ENCODE measurements around the gene CABP4.
A peak's percentile ranks its signal among the peaks of the same experiment; 100 is the strongest.
"Not testable (repeated sequence)": the region's sequence is repeated elsewhere in the genome, so short reads cannot be mapped to it uniquely, and the experiment has no call there.

Gene CABP4

GRCh38 chr11:67477344-67478050 is 22.3 kb downstream of the CABP4 start:
- H3K9ac ChIP-seq (ENCODE audit: low read length in 5 of 5); H3K27ac ChIP-seq (ENCODE audit: low read depth, low read length); H3K9me3 ChIP-seq (ENCODE audit: control insufficient read depth in 5 of 5, low read length in 5 of 5); H3K27me3 ChIP-seq (ENCODE audit: control insufficient read depth in 5 of 5, insufficient read depth in 4 of 5, low read length in 5 of 5); H3K36me3 ChIP-seq (ENCODE audit: control insufficient read depth in 5 of 5, insufficient read depth in 5 of 5, low read length in 5 of 5); H3K4me1 ChIP-seq (ENCODE audit: control insufficient read depth in 5 of 5, insufficient read depth in 5 of 5, low read length in 5 of 5); H3K4me3 ChIP-seq (ENCODE audit: low read depth in 1 of 5, low read length in 5 of 5): not testable (repeated sequence)

- H3K36me3 ChIP-seq (ENCODE audit: control insufficient read depth in 5 of 5, insufficient read depth in 5 of 5, low read length in 5 of 5): peaks cover 0 to 8% (median 5%) of the 10 kb centered on the region in 5 donors
- H3K27ac ChIP-seq (ENCODE audit: low read depth, low read length): peak overlapping the region; percentile 82
- no peaks in the 10 kb centered on the region for H3K9me3 ChIP-seq (ENCODE audit: control insufficient read depth in 5 of 5, low read length in 5 of 5)
- peak overlapping the region; percentile 48 to 87 (median 83) for H3K4me3 ChIP-seq (ENCODE audit: low read depth in 1 of 5, low read length in 5 of 5)
- H3K27me3 ChIP-seq (ENCODE audit: control insufficient read depth in 5 of 5, insufficient read depth in 4 of 5, low read length in 5 of 5): no peaks in the 10 kb centered on the region
- peaks cover 3 to 29% (median 25%) of the 10 kb centered on the region in 5 donors for H3K4me1 ChIP-seq (ENCODE audit: control insufficient read depth in 5 of 5, insufficient read depth in 5 of 5, low read length in 5 of 5)
- peak overlapping the region in 4 of 5 donors; percentile 30 to 73 (median 64) for H3K9ac ChIP-seq (ENCODE audit: low read length in 5 of 5)
These were observed 27.2 kb downstream of the CABP4 start for GRCh38 chr11:67482275-67482826.

GRCh38 chr11:67482827-67483798 is 28.0 kb downstream of the CABP4 start, which contains the start of gene AIP:
Gene AIP (plus strand): TSS chr11:67483026. CDS start chr11:67483159, 133 bp downstream.
- H3K4me1 ChIP-seq (ENCODE audit: control insufficient read depth in 5 of 5, insufficient read depth in 5 of 5, low read length in 5 of 5): peaks cover 3 to 29% (median 25%) of the 10 kb centered on the region in 5 donors
- H3K9ac ChIP-seq (ENCODE audit: low read length in 5 of 5): peak within 1 kb of the TSS in 4 of 5 donors; percentile 64 to 73 (median 69)
- no peaks in the 10 kb centered on the region for H3K27me3 ChIP-seq (ENCODE audit: control insufficient read depth in 5 of 5, insufficient read depth in 4 of 5, low read length in 5 of 5)

GRCh38 chr11:67483831-67484665 is 28.9 kb downstream of the CABP4 start:
- H3K36me3 ChIP-seq (ENCODE audit: control insufficient read depth in 5 of 5, insufficient read depth in 5 of 5, low read length in 5 of 5): peaks cover 0 to 23% (median 9%) of the 10 kb centered on the region in 5 donors
- H3K27ac ChIP-seq (ENCODE audit: low read depth, low read length): no peak overlapping the region
- peak overlapping the region in 4 of 5 donors; percentile 57 to 87 (median 84) for H3K4me3 ChIP-seq (ENCODE audit: low read depth in 1 of 5, low read length in 5 of 5)
- H3K9me3 ChIP-seq (ENCODE audit: control insufficient read depth in 5 of 5, low read length in 5 of 5): no peaks in the 10 kb centered on the region
- peak overlapping the region in 3 of 5 donors; percentile 31 to 53 (median 49) for H3K9ac ChIP-seq (ENCODE audit: low read length in 5 of 5)
- H3K4me1 ChIP-seq (ENCODE audit: control insufficient read depth in 5 of 5, insufficient read depth in 5 of 5, low read length in 5 of 5): peaks cover 3 to 29% (median 25%) of the 10 kb centered on the region in 5 donors
- no peaks in the 10 kb centered on the region for H3K27me3 ChIP-seq (ENCODE audit: control insufficient read depth in 5 of 5, insufficient read depth in 4 of 5, low read length in 5 of 5)

More at GRCh38 chr11:67482827-67483798, 28.0 kb downstream of the CABP4 start, which contains the start of gene AIP:
- Histone ChIP-seq H3K9me3 (ENCODE audit: control insufficient read depth in 5 of 5, low read length in 5 of 5) (no peaks in the 10 kb centered on the region), H3K4me3 (ENCODE audit: low read depth in 1 of 5, low read length in 5 of 5) (peak within 1 kb of the TSS; percentile 48 to 87 (median 83)), H3K36me3 (ENCODE audit: control insufficient read depth in 5 of 5, insufficient read depth in 5 of 5, low read length in 5 of 5) (peaks cover 0 to 16% (median 9%) of the 10 kb centered on the region in 5 donors), H3K27ac (ENCODE audit: low read depth, low read length) (peak within 1 kb of the TSS; percentile 82)

- H3K36me3 ChIP-seq (ENCODE audit: control insufficient read depth in 5 of 5, insufficient read depth in 5 of 5, low read length in 5 of 5): peaks cover 0 to 32% (median 17%) of the 10 kb centered on the region in 5 donors
- H3K27me3 ChIP-seq (ENCODE audit: control insufficient read depth in 5 of 5, insufficient read depth in 4 of 5, low read length in 5 of 5): no peaks in the 10 kb centered on the region
- no peaks in the 10 kb centered on the region for H3K9me3 ChIP-seq (ENCODE audit: control insufficient read depth in 5 of 5, low read length in 5 of 5)
- H3K4me1 ChIP-seq (ENCODE audit: control insufficient read depth in 5 of 5, insufficient read depth in 5 of 5, low read length in 5 of 5): peaks cover 3 to 29% (median 25%) of the 10 kb centered on the region in 5 donors
- peak overlapping the region in 1 of 5 donors; percentile 5 for H3K4me3 ChIP-seq (ENCODE audit: low read depth in 1 of 5, low read length in 5 of 5)
- H3K27ac ChIP-seq (ENCODE audit: low read depth, low read length): no peak overlapping the region
- H3K9ac ChIP-seq (ENCODE audit: low read length in 5 of 5): peak overlapping the region in 3 of 5 donors; percentile 31 to 49 (median 49)
These were observed 29.7 kb downstream of the CABP4 start for GRCh38 chr11:67484847-67485311.

- H3K36me3 ChIP-seq (ENCODE audit: control insufficient read depth in 5 of 5, insufficient read depth in 5 of 5, low read length in 5 of 5): peaks cover 0 to 42% (median 27%) of the 10 kb centered on the region in 5 donors
- H3K27ac ChIP-seq (ENCODE audit: low read depth, low read length); H3K4me3 ChIP-seq (ENCODE audit: low read depth in 1 of 5, low read length in 5 of 5); H3K9ac ChIP-seq (ENCODE audit: low read length in 5 of 5); H3K27me3 ChIP-seq (ENCODE audit: control insufficient read depth in 5 of 5, insufficient read depth in 4 of 5, low read length in 5 of 5); H3K9me3 ChIP-seq (ENCODE audit: control insufficient read depth in 5 of 5, low read length in 5 of 5): not testable (repeated sequence)
- peaks cover 3 to 29% (median 25%) of the 10 kb centered on the region in 5 donors for H3K4me1 ChIP-seq (ENCODE audit: control insufficient read depth in 5 of 5, insufficient read depth in 5 of 5, low read length in 5 of 5)
These were observed 30.8 kb downstream of the CABP4 start for GRCh38 chr11:67485873-67486361.

GRCh38 chr11:67486481-67487195 is 31.5 kb downstream of the CABP4 start:
- H3K4me1 ChIP-seq (ENCODE audit: control insufficient read depth in 5 of 5, insufficient read depth in 5 of 5, low read length in 5 of 5): peaks cover 3 to 29% (median 25%) of the 10 kb centered on the region in 5 donors
- peaks cover 0 to 49% (median 34%) of the 10 kb centered on the region in 5 donors for H3K36me3 ChIP-seq (ENCODE audit: control insufficient read depth in 5 of 5, insufficient read depth in 5 of 5, low read length in 5 of 5)
- H3K4me3 ChIP-seq (ENCODE audit: low read depth in 1 of 5, low read length in 5 of 5): no peak overlapping the region
- H3K27ac ChIP-seq (ENCODE audit: low read depth, low read length): no peak overlapping the region
- no peaks in the 10 kb centered on the region for H3K27me3 ChIP-seq (ENCODE audit: control insufficient read depth in 5 of 5, insufficient read depth in 4 of 5, low read length in 5 of 5)
- no peak overlapping the region for H3K9ac ChIP-seq (ENCODE audit: low read length in 5 of 5)
- H3K9me3 ChIP-seq (ENCODE audit: control insufficient read depth in 5 of 5, low read length in 5 of 5): no peaks in the 10 kb centered on the region

- Histone ChIP-seq H3K9me3 (ENCODE audit: control insufficient read depth in 5 of 5, low read length in 5 of 5) (no peaks in the 10 kb centered on the region), H3K4me1 (ENCODE audit: control insufficient read depth in 5 of 5, insufficient read depth in 5 of 5, low read length in 5 of 5) (peaks cover 0 to 12% (median 5%) of the 10 kb centered on the region in 5 donors), H3K9ac (ENCODE audit: low read length in 5 of 5) (no peak overlapping the region), H3K27me3 (ENCODE audit: control insufficient read depth in 5 of 5, insufficient read depth in 4 of 5, low read length in 5 of 5) (no peaks in the 10 kb centered on the region), H3K27ac (ENCODE audit: low read depth, low read length) (no peak overlapping the region), H3K4me3 (ENCODE audit: low read depth in 1 of 5, low read length in 5 of 5) (no peak overlapping the region), H3K36me3 (ENCODE audit: control insufficient read depth in 5 of 5, insufficient read depth in 5 of 5, low read length in 5 of 5) (peaks cover 0 to 73% (median 53%) of the 10 kb centered on the region in 5 donors)
These were observed 34.2 kb downstream of the CABP4 start for GRCh38 chr11:67489203-67489884.

All from subcutaneous abdominal adipose tissue (tissue), 5 donors.